ENCODE data around the gene DMBT1.

The DMBT1 gene

GRCh38 chr10:122671355-122671754, 110.8 kb downstream of the DMBT1 start:
- CTCF ChIA-PET, result interaction anchor here (2.5 kb wide), 1 partner anchor 22 kb away, joined by 10 read pairs; no protein-coding TSS in a partner anchor
- TF ChIP-seq, protein P1, sequence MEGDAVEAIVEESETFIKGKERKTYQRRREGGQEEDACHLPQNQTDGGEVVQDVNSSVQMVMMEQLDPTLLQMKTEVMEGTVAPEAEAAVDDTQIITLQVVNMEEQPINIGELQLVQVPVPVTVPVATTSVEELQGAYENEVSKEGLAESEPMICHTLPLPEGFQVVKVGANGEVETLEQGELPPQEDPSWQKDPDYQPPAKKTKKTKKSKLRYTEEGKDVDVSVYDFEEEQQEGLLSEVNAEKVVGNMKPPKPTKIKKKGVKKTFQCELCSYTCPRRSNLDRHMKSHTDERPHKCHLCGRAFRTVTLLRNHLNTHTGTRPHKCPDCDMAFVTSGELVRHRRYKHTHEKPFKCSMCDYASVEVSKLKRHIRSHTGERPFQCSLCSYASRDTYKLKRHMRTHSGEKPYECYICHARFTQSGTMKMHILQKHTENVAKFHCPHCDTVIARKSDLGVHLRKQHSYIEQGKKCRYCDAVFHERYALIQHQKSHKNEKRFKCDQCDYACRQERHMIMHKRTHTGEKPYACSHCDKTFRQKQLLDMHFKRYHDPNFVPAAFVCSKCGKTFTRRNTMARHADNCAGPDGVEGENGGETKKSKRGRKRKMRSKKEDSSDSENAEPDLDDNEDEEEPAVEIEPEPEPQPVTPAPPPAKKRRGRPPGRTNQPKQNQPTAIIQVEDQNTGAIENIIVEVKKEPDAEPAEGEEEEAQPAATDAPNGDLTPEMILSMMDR (IDR thresholded peaks at IDR 0.05; ENCODE audit: control extremely low read depth, extremely low read depth, low read depth, missing control alignments), result no peak
- DNase-seq (ENCODE audit: extremely low spot score), result no peak
- POLR2A ChIA-PET, result no interaction called here

GRCh38 chr10:122672655-122673054, 112.1 kb downstream of the DMBT1 start:
- TF ChIP-seq, protein P1 (IDR thresholded peaks at IDR 0.05; ENCODE audit: control extremely low read depth, extremely low read depth, low read depth, missing control alignments), result no peak
- CTCF ChIA-PET, result interaction anchor here (2.5 kb wide), 1 partner anchor 23 kb away, joined by 10 read pairs; no protein-coding TSS in a partner anchor
- POLR2A ChIA-PET, result no interaction called here
- DNase-seq (ENCODE audit: extremely low spot score), result no peak

GRCh38 chr10:122673269-122673668, 112.7 kb downstream of the DMBT1 start:
- ChIA-PET POLR2A (no interaction called here), CTCF (no interaction called here)
- TF ChIP-seq, protein P1 (IDR thresholded peaks at IDR 0.05; ENCODE audit: control extremely low read depth, extremely low read depth, low read depth, missing control alignments), result no peak
- no peak for DNase-seq (ENCODE audit: extremely low spot score)

DNA sequence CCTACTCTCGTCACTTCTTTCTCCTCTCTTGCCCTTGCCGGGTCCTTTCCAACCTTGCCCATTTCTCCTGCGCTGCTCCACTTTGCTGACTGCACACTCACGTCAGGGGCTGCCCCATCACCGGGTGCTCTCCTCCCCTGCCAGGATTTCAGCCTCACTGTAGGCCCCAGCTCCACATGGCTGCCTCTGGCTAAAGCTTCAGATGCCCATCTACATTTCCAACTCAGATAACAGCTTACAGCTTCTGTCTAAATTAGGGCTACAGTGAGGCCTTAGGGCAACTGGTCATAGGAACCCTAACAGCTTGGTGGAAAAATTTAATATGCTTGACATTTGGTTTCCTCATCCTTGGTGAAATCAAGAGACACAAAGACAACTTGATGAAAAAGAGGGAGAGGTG, 113.2 kb downstream of the DMBT1 start:
- DNase-seq (ENCODE audit: extremely low spot score), result no peak
- POLR2A ChIA-PET, result no interaction called here

DNA sequence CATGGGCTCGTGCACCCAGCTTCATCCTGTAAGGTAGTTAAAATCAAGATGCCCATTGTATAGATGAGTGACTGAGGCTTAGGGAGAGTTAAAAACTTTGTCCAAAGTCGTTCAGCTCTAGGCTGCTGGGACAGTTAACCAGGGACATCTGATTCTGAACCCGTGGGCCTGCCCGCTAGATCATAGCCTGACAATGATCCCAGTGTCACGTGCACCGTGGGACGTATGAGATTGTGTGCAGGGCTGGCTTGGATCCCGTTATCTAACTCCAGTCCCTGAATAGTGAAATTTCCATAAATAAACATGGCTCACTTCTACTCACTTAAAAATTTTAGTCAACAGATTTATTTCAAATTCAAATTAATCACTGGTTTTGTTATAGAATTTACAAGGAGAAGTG, 114.2 kb downstream of the DMBT1 start:
- ChIA-PET CTCF (interaction anchor here (1.0 to 2.4 kb wide), 4 partner anchors 10 to 25 kb away, joined by 3 to 11 read pairs (median 3); no protein-coding TSS in a partner anchor), POLR2A (no interaction called here)
- TF ChIP-seq, protein P1 (IDR thresholded peaks at IDR 0.05; ENCODE audit: control extremely low read depth, extremely low read depth, low read depth, missing control alignments), result no peak
- no peak for DNase-seq (ENCODE audit: extremely low spot score)

More for the DNA sequence above, 113.2 kb downstream of the DMBT1 start:
- CTCF ChIA-PET, result interaction anchor here (2.4 kb wide), 1 partner anchor 24 kb away, joined by 11 read pairs; no protein-coding TSS in a partner anchor
- TF ChIP-seq, protein P1 (IDR thresholded peaks at IDR 0.05; ENCODE audit: control extremely low read depth, extremely low read depth, low read depth, missing control alignments), result no peak

- ChIA-PET CTCF (interaction anchor here (1.0 to 2.4 kb wide), 4 partner anchors 11 to 26 kb away, joined by 3 to 11 read pairs (median 3); no protein-coding TSS in a partner anchor), POLR2A (no interaction called here)
- no peak for DNase-seq (ENCODE audit: extremely low spot score)
- TF ChIP-seq, protein P1 (IDR thresholded peaks at IDR 0.05; ENCODE audit: control extremely low read depth, extremely low read depth, low read depth, missing control alignments), result no peak
Measured at GRCh38 chr10:122675278-122675677, 114.7 kb downstream of the DMBT1 start.

Measured in GM10248 (cell line).